GM18951 (cell line): ENCODE results near the gene ZCCHC7.

Experiments
- POLR2A ChIP-seq: IDR thresholded peaks from 4 replicates; pipeline ENCODE4 v1.6.1; 2011; ENCODE audit warnings: mild to moderate bottlenecking; ENCODE audit not compliant: insufficient read length, insufficient read depth; ENCODE audit errors: extremely low read depth
- in situ Hi-C: fragments of 300-500 bp; cut with MboI; formaldehyde crosslinking; loops from one replicate; pipeline ENCODE4 v1.12.0; 2022; ENCODE audit warnings: low sequenced_read_pairs, mixed read lengths, inconsistent platforms; ENCODE audit not compliant: unreplicated experiment

The ZCCHC7 gene

DNA sequence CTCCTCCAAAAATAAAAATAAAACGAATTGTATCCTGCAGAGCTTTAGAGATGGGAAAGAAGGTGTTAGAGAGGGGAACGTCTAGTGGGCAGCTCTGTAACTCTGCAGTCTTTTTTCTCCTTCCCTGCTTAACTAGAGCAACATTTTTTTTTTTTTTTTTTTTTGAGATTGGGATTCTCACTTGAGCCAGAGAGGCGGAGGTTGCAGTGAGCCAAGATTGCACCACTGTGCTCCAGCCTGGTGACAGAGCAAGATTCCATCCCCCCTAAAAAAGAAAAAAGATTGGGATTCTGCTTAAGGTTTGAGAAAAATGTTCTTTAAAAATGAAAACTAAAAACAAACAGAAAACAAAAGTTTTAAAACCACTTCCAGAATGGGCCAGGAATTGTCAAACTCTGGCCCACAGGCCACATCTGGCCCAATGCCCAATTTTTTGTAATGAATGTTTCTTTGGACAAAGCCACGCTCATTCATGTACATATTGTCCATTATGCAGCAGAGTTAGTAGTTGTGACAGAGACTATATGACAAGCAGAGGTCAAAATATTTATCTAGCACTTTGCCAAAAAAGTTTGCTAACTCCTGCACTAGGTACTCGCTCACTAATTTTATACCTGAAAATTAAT, 98.5 kb downstream of the ZCCHC7 start:
- TF ChIP-seq POLR2A = no peak
- in situ Hi-C loops = no loop called here

DNA sequence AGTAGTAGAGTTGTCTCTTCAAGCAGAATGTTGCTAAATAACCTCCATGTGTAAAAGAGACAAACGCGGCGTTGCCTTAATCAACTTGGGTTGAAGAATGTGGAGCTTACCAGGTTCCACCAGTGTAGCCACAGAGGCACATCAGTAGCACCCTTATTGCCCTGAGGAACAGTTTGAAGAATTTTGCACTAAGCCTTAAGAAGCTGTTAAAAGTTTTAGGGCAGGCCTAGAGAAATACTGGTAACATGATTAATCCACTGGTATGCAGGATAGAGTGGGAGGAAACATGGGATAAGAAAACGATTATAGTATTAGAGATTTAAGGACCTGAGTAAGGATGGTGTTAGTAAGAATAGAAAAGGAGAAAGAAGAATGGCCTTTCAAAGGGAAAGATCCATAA, 100.6 kb downstream of the ZCCHC7 start:
- in situ Hi-C loops = no loop called here
- TF ChIP-seq POLR2A = no peak

DNA sequence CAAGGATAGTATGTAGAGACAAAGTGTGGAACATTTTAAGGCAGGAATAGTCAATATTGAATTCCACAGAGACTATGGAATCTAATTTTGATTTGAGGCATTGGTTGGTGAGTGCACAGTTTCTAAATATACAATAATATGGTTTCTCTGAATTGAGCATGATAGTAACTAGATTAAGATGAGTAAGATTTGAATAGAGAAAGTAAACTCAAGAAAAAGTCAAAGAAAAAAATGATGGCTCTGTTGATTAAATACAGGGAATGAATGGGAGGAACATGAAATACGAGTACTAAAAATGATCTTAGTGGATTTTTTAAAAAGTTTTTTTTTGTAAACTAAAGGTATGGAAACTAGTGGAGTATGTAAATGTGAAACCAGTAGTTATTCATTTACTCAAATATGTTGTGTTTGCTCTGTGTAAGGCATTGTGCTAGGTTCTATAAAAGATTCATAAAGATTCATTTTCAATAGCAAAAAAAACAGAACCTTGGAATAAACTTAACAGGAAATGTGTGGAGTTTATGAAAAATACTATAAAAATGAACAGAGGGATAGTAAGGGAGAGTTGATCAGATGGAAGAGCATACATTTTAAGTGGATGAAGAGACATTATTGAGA, 101.2 kb downstream of the ZCCHC7 start:
- TF ChIP-seq POLR2A = no peak
- in situ Hi-C loops = no loop called here

DNA sequence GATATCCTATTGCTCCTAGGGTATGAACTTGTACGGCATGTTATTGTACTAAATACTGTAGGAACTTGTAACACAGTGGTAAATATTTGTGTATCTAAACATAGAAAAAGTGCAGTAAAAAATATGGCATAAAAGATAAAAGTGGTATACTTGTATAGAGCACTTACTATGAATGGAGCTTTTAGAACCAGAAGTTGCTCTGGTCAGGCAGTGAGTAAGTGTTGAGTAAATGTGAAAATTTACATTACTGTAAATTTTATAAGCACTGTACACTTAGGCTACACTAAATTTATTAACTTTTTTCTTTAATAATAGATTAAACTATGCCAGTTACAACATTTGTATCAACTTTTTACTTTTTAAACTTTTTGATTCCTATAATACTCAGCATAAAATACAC, 109.1 kb downstream of the ZCCHC7 start:
- TF ChIP-seq POLR2A = no peak
- in situ Hi-C loops = no loop called here

DNA sequence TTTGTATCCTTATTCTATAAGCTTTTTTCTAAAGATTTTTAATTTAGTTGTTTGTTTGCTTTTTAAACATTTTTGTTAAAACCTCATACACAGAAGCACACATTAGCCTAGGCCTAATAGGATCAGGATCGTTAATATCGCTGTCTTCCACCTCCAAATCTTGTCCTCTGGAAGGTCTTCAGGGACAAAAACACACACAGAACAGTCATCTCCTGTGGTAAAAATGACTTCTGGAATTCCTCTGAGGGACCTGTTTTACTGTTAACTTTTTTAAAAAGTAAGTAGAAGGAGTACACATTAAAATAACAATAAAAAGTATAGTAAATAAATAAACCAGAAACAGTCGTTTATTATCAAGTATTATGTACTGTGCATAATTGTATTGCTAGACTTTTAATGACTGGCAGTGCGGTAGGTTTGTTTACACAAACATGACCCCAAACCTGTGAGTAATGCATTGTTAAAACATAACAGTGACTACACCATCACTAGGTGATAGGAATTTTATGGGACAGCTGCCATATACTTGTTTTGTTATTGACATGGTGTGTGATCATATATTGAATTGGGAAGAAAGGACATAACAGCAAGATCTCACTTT, 109.6 kb downstream of the ZCCHC7 start:
- in situ Hi-C loops = no loop called here

GRCh38 chr9:37236822-37237221, 116.4 kb downstream of the ZCCHC7 start:
- no peak for TF ChIP-seq POLR2A
- in situ Hi-C loops = no loop called here

More for the DNA sequence above, 109.6 kb downstream of the ZCCHC7 start:
- TF ChIP-seq POLR2A = no peak

- in situ Hi-C loops = no loop called here
- no peak for TF ChIP-seq POLR2A
Observed at GRCh38 chr9:37238122-37238521, 117.7 kb downstream of the ZCCHC7 start.

DNA sequence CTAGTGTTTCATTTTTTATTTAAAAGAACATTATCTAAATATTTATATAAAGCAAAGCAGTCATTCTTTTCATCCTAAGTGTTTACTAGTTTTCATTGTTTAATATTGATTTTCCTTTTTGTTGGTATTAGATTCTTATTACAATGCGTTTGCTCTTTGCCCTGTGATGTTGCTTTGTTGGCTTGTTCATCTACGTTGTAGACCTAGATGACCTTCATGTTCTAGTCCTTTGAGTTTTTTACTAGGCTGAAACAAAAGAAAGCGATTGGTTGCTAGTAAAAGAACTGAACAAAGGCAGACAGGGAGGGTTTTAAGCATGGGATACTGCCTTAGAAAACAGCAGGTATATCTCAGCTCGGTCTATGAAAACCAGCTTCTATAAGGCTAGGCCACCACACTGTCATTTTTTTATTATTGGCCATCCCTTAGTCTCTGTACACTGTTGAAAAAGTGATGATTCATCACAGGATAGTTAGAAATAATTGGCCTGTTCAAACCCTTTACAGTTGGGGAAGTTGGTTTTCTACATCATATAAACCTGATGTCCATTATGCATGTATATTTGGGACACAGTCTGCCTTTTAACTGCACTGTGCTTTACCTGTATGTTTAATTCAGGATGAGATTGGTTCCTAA, 119.0 kb downstream of the ZCCHC7 start:
- no peak for TF ChIP-seq POLR2A
- in situ Hi-C loops = no loop called here

DNA sequence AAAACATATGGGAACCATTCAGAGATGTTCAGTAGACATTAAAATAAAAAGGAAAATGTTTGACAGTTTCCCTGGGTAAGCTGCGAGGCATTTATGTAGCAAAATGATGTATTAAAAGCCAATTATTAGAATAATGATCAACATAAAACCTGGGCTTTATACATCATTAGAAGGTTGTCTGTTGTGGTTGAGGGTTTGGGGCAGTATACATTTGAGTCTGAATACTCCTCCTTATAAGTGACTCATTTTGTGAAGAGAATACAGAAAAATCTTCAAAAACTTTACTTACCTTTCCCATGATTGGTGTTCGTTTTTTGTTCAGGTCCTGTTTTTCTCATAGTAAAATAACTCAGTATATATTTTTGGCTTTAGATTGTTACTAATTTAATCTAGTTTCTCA, 119.5 kb downstream of the ZCCHC7 start:
- TF ChIP-seq POLR2A = no peak
- in situ Hi-C loops = no loop called here

- TF ChIP-seq POLR2A = no peak
Observed at GRCh38 chr9:37241340-37241739, 121.0 kb downstream of the ZCCHC7 start.

DNA sequence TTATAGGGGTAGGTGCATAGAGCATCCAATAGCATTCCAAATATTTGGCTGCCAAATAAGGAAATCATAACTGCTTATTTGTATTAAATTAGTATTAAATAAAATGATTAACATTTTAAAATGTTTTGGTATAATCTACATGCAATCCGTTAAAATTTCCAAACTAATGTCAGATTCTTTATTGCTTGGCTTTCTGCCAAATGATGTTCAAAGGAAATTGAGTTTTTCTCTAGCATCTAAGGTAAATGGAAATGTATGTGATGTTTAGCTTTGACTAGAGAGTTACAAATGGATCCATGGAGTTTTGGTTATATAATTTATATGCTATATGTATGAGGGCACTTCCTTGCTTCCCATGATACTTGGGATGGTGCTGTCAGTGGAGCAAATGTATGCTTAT, 121.7 kb downstream of the ZCCHC7 start:
- in situ Hi-C loops = no loop called here
- no peak for TF ChIP-seq POLR2A

More at GRCh38 chr9:37241340-37241739, 121.0 kb downstream of the ZCCHC7 start:
- in situ Hi-C loops = no loop called here

- no peak for TF ChIP-seq POLR2A
- in situ Hi-C loops = no loop called here
Observed at GRCh38 chr9:37243588-37244345, 123.4 kb downstream of the ZCCHC7 start.

DNA sequence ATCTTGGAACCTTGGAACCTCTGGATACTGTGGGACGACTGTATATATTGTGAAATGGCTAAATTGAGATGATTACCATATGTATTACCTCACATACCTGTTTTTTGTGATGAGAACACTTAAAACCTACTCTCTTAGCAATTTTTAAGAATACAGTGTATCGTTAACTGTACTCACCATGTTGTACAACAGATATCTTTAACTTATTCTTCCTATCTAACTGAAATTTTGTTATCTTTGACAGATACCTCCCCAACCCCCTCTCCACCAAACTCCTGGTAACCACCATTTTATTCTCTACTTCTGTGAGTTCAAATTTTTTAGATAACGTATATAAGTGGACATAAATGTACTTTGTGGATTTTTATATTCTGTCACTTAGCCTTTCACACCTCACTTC, 126.5 kb downstream of the ZCCHC7 start:
- in situ Hi-C loops = no loop called here

More for the DNA sequence above, 126.5 kb downstream of the ZCCHC7 start:
- TF ChIP-seq POLR2A = no peak
